H1 (cell line): ENCODE measurements around the gene RSAD1. TPM values are rescaled to one million over a fixed set of nuclear protein-coding genes. Genes with fewer than 3 reads are reported as not detected.

Experiments used
- CTCF ChIA-PET: fragments of 300-600 bp; sonication (Branson Sonifier 250); formaldehyde crosslinking; loops from one replicate; lab custom pipeline; 2021; ENCODE audit not compliant: partially characterized antibody; lab: Charles Lee
- POLR2A ChIA-PET: fragments of 300-600 bp; sonication (Branson Sonifier 250); formaldehyde crosslinking; loops from one replicate; lab custom pipeline; 2021; ENCODE audit warnings: inconsistent platforms; ENCODE audit not compliant: partially characterized antibody; lab: Charles Lee
- DNase-seq, 2 experiments: peaks; one replicate each; pipeline versions ENCODE4 v3.0.0 to v3.0.0-alpha.2; 2010 to 2022; ENCODE audit warnings: low spot score in 2 of 2, low read depth in 1 of 2, mixed read lengths in 1 of 2
- FAIRE-seq: peaks from 2 replicates; lab custom pipeline; 2011; peaks lifted over from hg19 to GRCh38; lab: Jason Lieb, UNC
- H2AFZ ChIP-seq: 2 replicates; pipeline ENCODE4 v1.8.1; 2012; ENCODE audit warnings: low read length, inconsistent platforms
- H2AK5ac ChIP-seq: 2 replicates; pipeline ENCODE4 v1.6.1; 2013; ENCODE audit warnings: low read depth, low read length
- H2BK120ac ChIP-seq: replicated peaks from 2 replicates; pipeline ENCODE3; 2013; ENCODE audit warnings: low read depth, low read length, inconsistent platforms
- H2BK12ac ChIP-seq: 2 replicates; pipeline ENCODE4 v1.6.1; 2013; ENCODE audit warnings: low read depth, low read length
- H2BK15ac ChIP-seq: 2 replicates; pipeline ENCODE4 v1.6.1; 2013; ENCODE audit warnings: low read length
- H2BK20ac ChIP-seq: 2 replicates; pipeline ENCODE4 v1.6.1; 2013; ENCODE audit warnings: low read length
- H2BK5ac ChIP-seq: 2 replicates; pipeline ENCODE4 v1.6.1; 2013; ENCODE audit warnings: low read depth, low read length
- H3K14ac ChIP-seq: 2 replicates; pipeline ENCODE4 v1.6.1; 2013; ENCODE audit warnings: inconsistent platforms; ENCODE audit not compliant: insufficient read length
- H3K18ac ChIP-seq: 2 replicates; pipeline ENCODE4 v1.6.1; 2013; ENCODE audit warnings: low read length; ENCODE audit errors: extremely low read depth
- H3K23ac ChIP-seq: 2 replicates; pipeline ENCODE4 v1.6.1; 2013; ENCODE audit warnings: inconsistent platforms; ENCODE audit not compliant: insufficient read length
- H3K23me2 ChIP-seq: 2 replicates; pipeline ENCODE4 v1.6.1; 2013; ENCODE audit warnings: low read depth, low read length
- H3K27ac ChIP-seq: 2 replicates; pipeline ENCODE4 v1.6.1; 2011; ENCODE audit warnings: low read depth, low read length, inconsistent platforms
- H3K27me3 ChIP-seq, 4 experiments: replicated peaks in 1 of 4; 1 replicate in 1 of 4; 2 replicates in 3 of 4; pipeline versions ENCODE4 v1.6.1 to v1.8.1; 2011 to 2013; ENCODE audit warnings: low read length in 3 of 4, mild to moderate bottlenecking in 3 of 4, inconsistent platforms in 2 of 4, mixed read lengths in 2 of 4, moderate library complexity in 1 of 4; ENCODE audit not compliant: control insufficient read depth in 3 of 4, insufficient read depth in 3 of 4; ENCODE audit errors: extremely low read depth in 1 of 4
- H3K36me3 ChIP-seq, 4 experiments: 2 replicates each; pipeline versions ENCODE4 v1.6.1 to v1.8.1; 2011 to 2013; ENCODE audit warnings: mild to moderate bottlenecking in 4 of 4, low read length in 3 of 4, moderate library complexity in 2 of 4, control low read depth in 1 of 4, inconsistent platforms in 1 of 4; ENCODE audit not compliant: insufficient read depth in 4 of 4, control insufficient read depth in 2 of 4
- H3K4ac ChIP-seq: replicated peaks from 2 replicates; pipeline ENCODE3; 2013; ENCODE audit warnings: low read length, low read depth, mixed read lengths, inconsistent platforms; ENCODE audit not compliant: insufficient read length
- H3K4me1 ChIP-seq, 4 experiments: replicated peaks in 1 of 4; 1 replicate in 1 of 4; 2 replicates in 3 of 4; pipeline versions ENCODE4 v1.6.1 to v1.8.1; 2011 to 2013; ENCODE audit warnings: low read length in 3 of 4, inconsistent platforms in 2 of 4, mixed read lengths in 1 of 4; ENCODE audit not compliant: insufficient read depth in 4 of 4, control insufficient read depth in 3 of 4
- H3K4me2 ChIP-seq, 2 experiments: 2 replicates each; pipeline versions ENCODE4 v1.6.1 to v1.8.1; 2011 to 2013; ENCODE audit warnings: low read depth in 2 of 2, low read length in 2 of 2, control low read depth in 1 of 2, inconsistent platforms in 1 of 2, mild to moderate bottlenecking in 1 of 2; ENCODE audit not compliant: insufficient read depth in 1 of 2
- H3K4me3 ChIP-seq, 4 experiments: fragments of 200-600, 300-600 bp in 1 of 4; sonication (generic), shearing (Covaris generic), sonication (Bioruptor Twin) in 1 of 4; 2 replicates each; pipeline versions ENCODE4 v1.5.1 to v1.8.1; 2011 to 2016; ENCODE audit warnings: low read length in 4 of 4, low read depth in 3 of 4, control low read depth in 2 of 4, inconsistent platforms in 2 of 4, mild to moderate bottlenecking in 2 of 4, mixed read lengths in 1 of 4, moderate library complexity in 1 of 4; ENCODE audit not compliant: insufficient read depth in 2 of 4; ENCODE audit errors: extremely low read depth in 1 of 4
- H3K56ac ChIP-seq: replicated peaks from 2 replicates; pipeline ENCODE3; 2013; ENCODE audit warnings: low read depth, mild to moderate bottlenecking, mixed read lengths, low read length, inconsistent platforms; ENCODE audit not compliant: insufficient read length
- H3K79me1 ChIP-seq: 2 replicates; pipeline ENCODE4 v1.6.1; 2013; ENCODE audit warnings: low read depth, low read length, control low read depth
- H3K79me2 ChIP-seq, 2 experiments: 2 replicates each; pipeline versions ENCODE4 v1.6.1 to v1.8.1; 2012 to 2013; ENCODE audit warnings: low read length in 2 of 2, mild to moderate bottlenecking in 2 of 2, inconsistent platforms in 1 of 2; ENCODE audit not compliant: insufficient read depth in 2 of 2, control insufficient read depth in 1 of 2
- H3K9ac ChIP-seq, 4 experiments: replicated peaks in 1 of 4; 1 replicate in 1 of 4; 2 replicates in 3 of 4; pipeline versions ENCODE4 v1.6.1 to v1.8.1; 2011 to 2013; ENCODE audit warnings: low read depth in 3 of 4, low read length in 3 of 4, control low read depth in 2 of 4, mild to moderate bottlenecking in 2 of 4, moderate library complexity in 2 of 4, inconsistent platforms in 1 of 4; ENCODE audit errors: extremely low read depth in 1 of 4
- H3K9me3 ChIP-seq, 2 experiments: 2 replicates each; pipeline versions ENCODE4 v1.6.1 to v1.8.1; 2012 to 2013; ENCODE audit warnings: mild to moderate bottlenecking in 2 of 2, moderate library complexity in 2 of 2, control low read depth in 1 of 2, inconsistent platforms in 1 of 2, low read depth in 1 of 2, low read length in 1 of 2, mixed read lengths in 1 of 2; ENCODE audit not compliant: insufficient read depth in 2 of 2
- H4K20me1 ChIP-seq, 2 experiments: replicated peaks in 1 of 2; 2 replicates each; pipeline versions ENCODE3 to v1.8.1; 2011 to 2013; ENCODE audit warnings: inconsistent platforms in 2 of 2, low read length in 2 of 2, mild to moderate bottlenecking in 1 of 2; ENCODE audit not compliant: insufficient read depth in 2 of 2, control insufficient read depth in 1 of 2
- H4K5ac ChIP-seq: 2 replicates; pipeline ENCODE4 v1.6.1; 2013; ENCODE audit warnings: low read length, low read depth, mixed read lengths, inconsistent platforms; ENCODE audit not compliant: insufficient read length
- H4K8ac ChIP-seq: 2 replicates; pipeline ENCODE4 v1.8.0; 2013; ENCODE audit warnings: mild to moderate bottlenecking, moderate library complexity, low read length, inconsistent platforms; ENCODE audit not compliant: insufficient read depth; ENCODE audit errors: extremely low read depth
- H4K91ac ChIP-seq: replicated peaks from 2 replicates; pipeline ENCODE3; 2013; ENCODE audit warnings: low read length, mixed read lengths, inconsistent platforms; ENCODE audit not compliant: insufficient read length
- BRCA1 ChIP-seq: IDR thresholded peaks from 2 replicates; pipeline ENCODE4 v1.6.1; 2012; ENCODE audit warnings: low read depth, low read length, improper control_type of control experiment
- CBX5 ChIP-seq: fragments of 300-800, 300-1000 bp; sonication (generic); IDR thresholded peaks from 2 replicates; pipeline ENCODE4 v1.7.1; 2016; ENCODE audit warnings: antibody characterized with exemption, low read length, low read depth
- RFX5 ChIP-seq: IDR thresholded peaks from 2 replicates; pipeline ENCODE4 v1.6.1; 2011; ENCODE audit warnings: low read depth, low read length, improper control_type of control experiment, borderline replicate concordance
- SAP30 ChIP-seq: fragments of 300-600 bp; sonication (generic); IDR thresholded peaks from 2 replicates; pipeline ENCODE4 v1.7.1; 2012; ENCODE audit warnings: low read length, moderate library complexity, mild to moderate bottlenecking, inconsistent platforms; ENCODE audit not compliant: insufficient read depth, insufficient replicate concordance
- SIX5 ChIP-seq: IDR thresholded peaks from 2 replicates; pipeline ENCODE4 v1.6.1; 2011; ENCODE audit warnings: mild to moderate bottlenecking, low read depth, low read length
- SP2 ChIP-seq: IDR thresholded peaks from 2 replicates; pipeline ENCODE4 v1.6.1; 2012; ENCODE audit warnings: mild to moderate bottlenecking, low read length, inconsistent platforms
- TAF1 ChIP-seq: IDR thresholded peaks from 2 replicates; pipeline ENCODE4 v1.6.1; 2011; ENCODE audit warnings: mild to moderate bottlenecking, low read depth, low read length
- TCF12 ChIP-seq: IDR thresholded peaks from 2 replicates; pipeline ENCODE4 v1.6.1; 2011; ENCODE audit warnings: low read depth, mild to moderate bottlenecking, low read length
- YY1 ChIP-seq: IDR thresholded peaks from 2 replicates; pipeline ENCODE4 v1.6.1; 2011; ENCODE audit warnings: low read depth, mild to moderate bottlenecking, low read length
- WGBS, 2 experiments: shearing (Covaris generic) in 1 of 2; methylation state at CpG; one replicate each; pipeline versions ENCODE4 v1.1.6 to v1.1.7; 2013 to 2015; ENCODE audit warnings: low lambda C conversion rate in 2 of 2, mixed read lengths in 2 of 2, inconsistent platforms in 1 of 2, low coverage in 1 of 2, missing lambda C conversion rate in 1 of 2; ENCODE audit not compliant: insufficient replicate concordance in 2 of 2, insufficient coverage in 1 of 2, insufficient read length in 1 of 2; ENCODE audit errors: extremely low coverage in 1 of 2, missing lambda C conversion rate in 1 of 2; 5-methylcytosine and 5-hydroxymethylcytosine counted together
- polyA plus RNA-seq, 7 experiments: library from polyadenylated mRNA; depleted of rRNA in 3 of 7; stranded (reverse) in 5 of 7; unstranded in 2 of 7; fragments of >200 nt in 5 of 7; fragments of 200-250 nt in 2 of 7; gene quantifications; 1 replicate in 5 of 7; 2 replicates in 1 of 7; 4 replicates in 1 of 7; pipeline versions ENCODE4 v1.2.1 to v1.2.3, GENCODE V29; 2011 to 2013; ENCODE audit warnings: missing spikeins in 2 of 7, mixed read lengths in 2 of 7
- total RNA-seq: library from RNA; stranded (reverse); fragmentation: NEBNext Ultra II Directional; extraction: Animal tissue kit (Norgen Biotek cat#: 25700); gene quantifications from 2 replicates; pipeline ENCODE4 v1.2.1, GENCODE V29; 2021
- TF ChIP-seq, protein P1 (sequence below): IDR thresholded peaks from 2 replicates; pipeline ENCODE4 v1.6.1; 2011; ENCODE audit warnings: low read length, improper control_type of control experiment
- TF ChIP-seq, protein P2 (sequence below), 3 experiments: IDR thresholded peaks; 1 replicate in 2 of 3; 2 replicates in 1 of 3; pipeline versions ENCODE4 v1.5.1 to v1.6.1; 2011; ENCODE audit warnings: low read length in 3 of 3, mild to moderate bottlenecking in 3 of 3, inconsistent platforms in 2 of 3, low read depth in 1 of 3, moderate library complexity in 1 of 3; ENCODE audit not compliant: insufficient read depth in 1 of 3; ENCODE audit errors: control extremely low read depth in 1 of 3

RSAD1 gene
- total and polyA plus RNA-seq, 2 of the 8 experiments (the other 6 are each of a cell fraction or from before 2014, with no cell fraction given) = 17.9 to 33.5 TPM

DNA sequence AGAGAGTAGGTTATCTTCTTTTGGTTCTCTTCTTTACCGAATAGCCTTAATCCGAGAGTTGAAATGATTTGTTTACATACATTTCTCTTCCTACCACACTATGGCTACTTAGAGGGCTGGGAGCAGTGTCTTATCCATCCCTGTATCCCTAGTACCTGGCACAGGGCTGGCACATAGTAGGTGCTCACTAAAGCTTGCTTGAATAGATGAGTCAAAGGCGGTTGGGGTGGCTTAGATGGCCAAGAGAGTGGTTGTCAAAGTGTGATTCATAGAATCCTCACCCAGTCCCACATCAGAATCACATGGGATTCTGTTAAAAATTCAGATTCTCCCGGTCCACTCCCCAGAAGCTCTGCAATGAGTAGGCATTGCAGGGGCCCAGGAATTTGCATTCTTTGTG lies 21.0 kb upstream of the RSAD1 start:
- Histone ChIP-seq H3K14ac (no peak overlapping the region), H3K27me3 (no peaks in the 10 kb centered on the region), H4K20me1 (peaks cover 0 to 3% of the 10 kb centered on the region in 2 experiments), H3K4me3 (no peak overlapping the region), H3K9ac (no peak overlapping the region), H2AK5ac (no peak overlapping the region), H3K4me1 (no peaks in the 10 kb centered on the region), H3K9me3 (no peaks in the 10 kb centered on the region), H3K36me3 (no peaks in the 10 kb centered on the region), H2AFZ (no peak overlapping the region), H3K79me2 (no peaks in the 10 kb centered on the region), H2BK120ac (no peak overlapping the region), H3K56ac (no peak overlapping the region), H3K27ac (no peak overlapping the region), H3K18ac (no peak overlapping the region), H3K23ac (no peak overlapping the region), H3K4ac (no peak overlapping the region), H2BK12ac (no peak overlapping the region), H2BK5ac (no peak overlapping the region), H3K23me2 (no peaks in the 10 kb centered on the region), H2BK15ac (no peak overlapping the region), H4K8ac (no peak overlapping the region), H2BK20ac (no peak overlapping the region), H4K91ac (no peak overlapping the region), H3K79me1 (no peaks in the 10 kb centered on the region), H3K4me2 (no peak overlapping the region), H4K5ac (no peak overlapping the region)
- WGBS, 2 experiments = 90% methylated on average over 4 of the region's 4 CpGs; no CpG with 5 or more reads in 1 of the 2 experiments
- no peak for DNase-seq
- ChIA-PET POLR2A (interaction anchor here (1.4 kb wide), 1 partner anchor 9 kb away, joined by 3 read pairs; no protein-coding TSS in a partner anchor), CTCF (interaction anchor here (0.9 to 1.8 kb wide), 4 partner anchors 10 to 61 kb away, joined by 3 to 5 read pairs (median 4); partner anchors contain the start of genes ACSF2, LRRC59 and RSAD1)
- FAIRE-seq = no peak
- TF ChIP-seq TAF1 = no peak
- TF ChIP-seq YY1 = no peak
- no peak for TF ChIP-seq BRCA1
- no peak for TF ChIP-seq TCF12
- TF ChIP-seq CBX5 = no peak
- TF ChIP-seq, protein P1, sequence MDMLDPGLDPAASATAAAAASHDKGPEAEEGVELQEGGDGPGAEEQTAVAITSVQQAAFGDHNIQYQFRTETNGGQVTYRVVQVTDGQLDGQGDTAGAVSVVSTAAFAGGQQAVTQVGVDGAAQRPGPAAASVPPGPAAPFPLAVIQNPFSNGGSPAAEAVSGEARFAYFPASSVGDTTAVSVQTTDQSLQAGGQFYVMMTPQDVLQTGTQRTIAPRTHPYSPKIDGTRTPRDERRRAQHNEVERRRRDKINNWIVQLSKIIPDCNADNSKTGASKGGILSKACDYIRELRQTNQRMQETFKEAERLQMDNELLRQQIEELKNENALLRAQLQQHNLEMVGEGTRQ = no peak
- TF ChIP-seq, protein P2, sequence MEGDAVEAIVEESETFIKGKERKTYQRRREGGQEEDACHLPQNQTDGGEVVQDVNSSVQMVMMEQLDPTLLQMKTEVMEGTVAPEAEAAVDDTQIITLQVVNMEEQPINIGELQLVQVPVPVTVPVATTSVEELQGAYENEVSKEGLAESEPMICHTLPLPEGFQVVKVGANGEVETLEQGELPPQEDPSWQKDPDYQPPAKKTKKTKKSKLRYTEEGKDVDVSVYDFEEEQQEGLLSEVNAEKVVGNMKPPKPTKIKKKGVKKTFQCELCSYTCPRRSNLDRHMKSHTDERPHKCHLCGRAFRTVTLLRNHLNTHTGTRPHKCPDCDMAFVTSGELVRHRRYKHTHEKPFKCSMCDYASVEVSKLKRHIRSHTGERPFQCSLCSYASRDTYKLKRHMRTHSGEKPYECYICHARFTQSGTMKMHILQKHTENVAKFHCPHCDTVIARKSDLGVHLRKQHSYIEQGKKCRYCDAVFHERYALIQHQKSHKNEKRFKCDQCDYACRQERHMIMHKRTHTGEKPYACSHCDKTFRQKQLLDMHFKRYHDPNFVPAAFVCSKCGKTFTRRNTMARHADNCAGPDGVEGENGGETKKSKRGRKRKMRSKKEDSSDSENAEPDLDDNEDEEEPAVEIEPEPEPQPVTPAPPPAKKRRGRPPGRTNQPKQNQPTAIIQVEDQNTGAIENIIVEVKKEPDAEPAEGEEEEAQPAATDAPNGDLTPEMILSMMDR (IDR thresholded peaks at IDR 0.05; ENCODE audit: control extremely low read depth in 1 of 3, insufficient read depth in 1 of 3, low read depth in 1 of 3, low read length in 3 of 3) = no peak
- TF ChIP-seq SP2 = no peak
- no peak for TF ChIP-seq RFX5
- no peak for TF ChIP-seq SIX5
- TF ChIP-seq SAP30 = no peak
